Lung (tissue), 13 donors: Measurements from ENCODE around the gene KCTD17. TPM values are rescaled to one million over a fixed set of nuclear protein-coding genes. Genes with fewer than 3 reads are reported as not detected.

Source experiments
- ATAC-seq: fragments of 200-7000 bp; cut with Tn5 transposase; one replicate; pipeline ENCODE4 v1.9.1; 2020; ENCODE audit warnings: moderate number of reproducible peaks; ENCODE audit not compliant: insufficient read depth, low FRiP score
- DNase-seq, 3 donors: peaks; one replicate each; pipeline ENCODE4 v3.0.0-alpha.2; 2013 to 2017
- H3K27ac ChIP-seq, 2 donors: one replicate each; pipeline ENCODE4 v1.5.1; 2013; ENCODE audit warnings: mild to moderate bottlenecking in 2 of 2, moderate library complexity in 2 of 2, control low read depth in 1 of 2, inconsistent platforms in 1 of 2, low read depth in 1 of 2, low read length in 1 of 2
- H3K27me3 ChIP-seq, 3 donors: one replicate each; pipeline ENCODE4 v1.5.1; 2013; ENCODE audit warnings: low read length in 2 of 3; ENCODE audit not compliant: control insufficient read depth in 3 of 3, insufficient read depth in 3 of 3
- H3K36me3 ChIP-seq, 4 donors: one replicate each; pipeline ENCODE4 v1.5.1; 2013; ENCODE audit warnings: low read length in 4 of 4, mild to moderate bottlenecking in 1 of 4, moderate library complexity in 1 of 4; ENCODE audit not compliant: control insufficient read depth in 4 of 4, insufficient read depth in 4 of 4
- H3K4me1 ChIP-seq, 5 donors: one replicate each; pipeline ENCODE4 v1.5.1; 2013; ENCODE audit warnings: low read length in 5 of 5, mild to moderate bottlenecking in 2 of 5, moderate library complexity in 1 of 5; ENCODE audit not compliant: control insufficient read depth in 5 of 5, insufficient read depth in 5 of 5
- H3K4me3 ChIP-seq: one replicate; pipeline ENCODE4 v1.5.1; 2013; ENCODE audit warnings: mild to moderate bottlenecking, control low read depth, moderate library complexity
- H3K9ac ChIP-seq, 2 donors: one replicate each; pipeline ENCODE4 v1.5.1; 2013; ENCODE audit warnings: low read length in 2 of 2, control low read depth in 1 of 2; ENCODE audit not compliant: insufficient read depth in 1 of 2
- H3K9me3 ChIP-seq, 4 donors: one replicate each; pipeline ENCODE4 v1.5.1; 2013; ENCODE audit warnings: low read length in 3 of 4, mild to moderate bottlenecking in 1 of 4, moderate library complexity in 1 of 4; ENCODE audit not compliant: control insufficient read depth in 4 of 4, insufficient read depth in 3 of 4
- WGBS, 2 donors: extraction: QIAGEN DNeasy Blood & Tissue Kit; methylation state at CpG; one replicate each; pipeline ENCODE4 v1.1.7; 2013; 5-methylcytosine and 5-hydroxymethylcytosine counted together
- polyA plus RNA-seq, 2 donors: library from polyadenylated mRNA; stranded (reverse); fragments of 200-250 nt; gene quantifications; one replicate each; pipeline ENCODE4 v1.2.1, GENCODE V29; 2013
- small RNA-seq: library from RNA; depleted of rRNA; stranded (forward); fragments of <200 nt; gene quantifications from one replicate; pipeline ENCODE3, GENCODE V24; 2014; ENCODE audit warnings: low replicate concordance
- total RNA-seq, 2 donors: library from RNA; depleted of rRNA in 1 of 2; stranded (reverse); fragments of >200 nt in 1 of 2; gene quantifications; one replicate each; pipeline ENCODE4 v1.2.1, GENCODE V29; 2014 to 2021
- TF ChIP-seq, protein P1 (sequence below): IDR thresholded peaks from 2 replicates; pipeline ENCODE4 v1.5.1; 2012; ENCODE audit warnings: mild to moderate bottlenecking; ENCODE audit errors: control extremely low read depth, extremely low read depth
- donor health status: control.
- donor health status: control.
- donor health status: Bipolar disorder and iron deficiency.
- donor health status: healthy.
- donor health status: DM: yes; HTN: yes; CAD: no.

The KCTD17 gene
- total and polyA plus RNA-seq, 4 donors, result 9.7 to 26.0 (median 18.3) TPM

DNA sequence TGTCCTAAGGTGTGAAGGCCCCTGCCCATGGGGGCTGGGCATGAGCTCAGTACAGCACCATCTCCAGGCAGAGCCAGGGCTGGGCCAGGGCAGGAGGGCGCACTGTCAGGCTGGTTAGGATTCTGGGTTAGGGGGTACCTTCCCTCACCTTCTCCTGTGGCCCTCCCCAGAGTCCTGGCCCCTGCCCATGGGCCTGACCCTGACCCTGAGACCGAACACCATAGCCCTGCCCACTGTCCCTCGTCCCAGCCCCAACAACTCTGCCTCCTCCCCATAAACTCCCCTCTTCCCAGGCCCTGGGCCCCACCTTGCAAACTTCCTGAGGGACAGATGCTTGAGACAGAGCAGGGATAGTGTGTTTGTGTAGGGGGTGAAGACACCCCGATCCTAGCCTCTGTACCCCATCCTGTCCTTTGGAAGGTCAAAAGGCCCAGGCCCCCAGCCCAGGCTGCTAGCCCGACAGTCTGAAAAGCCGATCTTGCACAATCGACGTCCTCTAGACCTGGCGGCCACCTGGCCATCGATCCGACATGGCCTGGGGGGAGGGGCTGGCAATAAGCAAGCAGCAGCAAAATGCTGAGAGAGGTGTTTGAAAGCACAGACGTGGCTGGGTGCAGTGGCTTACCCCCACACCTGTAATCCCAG is 60.7 kb downstream of the KCTD17 start:
- Histone ChIP-seq H3K27ac (no peak overlapping the region), H3K4me1 (no peaks in the 10 kb centered on the region), H3K4me3 (no peak overlapping the region), H3K27me3 (peaks cover 0 to 2% (median 0%) of the 10 kb centered on the region in 3 donors), H3K9me3 (no peaks in the 10 kb centered on the region), H3K9ac (no peak overlapping the region), H3K36me3 (no peaks in the 10 kb centered on the region)
- ATAC-seq (no peak), DNase-seq (no peak)
- WGBS, 2 donors, result 73 to 84% methylated on average over 12 of the region's 12 CpGs
- TF ChIP-seq, protein P1, sequence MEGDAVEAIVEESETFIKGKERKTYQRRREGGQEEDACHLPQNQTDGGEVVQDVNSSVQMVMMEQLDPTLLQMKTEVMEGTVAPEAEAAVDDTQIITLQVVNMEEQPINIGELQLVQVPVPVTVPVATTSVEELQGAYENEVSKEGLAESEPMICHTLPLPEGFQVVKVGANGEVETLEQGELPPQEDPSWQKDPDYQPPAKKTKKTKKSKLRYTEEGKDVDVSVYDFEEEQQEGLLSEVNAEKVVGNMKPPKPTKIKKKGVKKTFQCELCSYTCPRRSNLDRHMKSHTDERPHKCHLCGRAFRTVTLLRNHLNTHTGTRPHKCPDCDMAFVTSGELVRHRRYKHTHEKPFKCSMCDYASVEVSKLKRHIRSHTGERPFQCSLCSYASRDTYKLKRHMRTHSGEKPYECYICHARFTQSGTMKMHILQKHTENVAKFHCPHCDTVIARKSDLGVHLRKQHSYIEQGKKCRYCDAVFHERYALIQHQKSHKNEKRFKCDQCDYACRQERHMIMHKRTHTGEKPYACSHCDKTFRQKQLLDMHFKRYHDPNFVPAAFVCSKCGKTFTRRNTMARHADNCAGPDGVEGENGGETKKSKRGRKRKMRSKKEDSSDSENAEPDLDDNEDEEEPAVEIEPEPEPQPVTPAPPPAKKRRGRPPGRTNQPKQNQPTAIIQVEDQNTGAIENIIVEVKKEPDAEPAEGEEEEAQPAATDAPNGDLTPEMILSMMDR, result no peak

Small RNAs within 50 kb of the gene (small RNA-seq; reads per million reads assigned to genes)
- not detected for gene RF00019

Other genes starting within 250 kb of the KCTD17 start
- 1 to 10 TPM in 1 of 2 donors, not detected in 1; 2.4 TPM for gene PVALB, start 234.7 kb upstream of the KCTD17 start, total RNA-seq
- gene PVALB, start 234.7 kb upstream of the KCTD17 start, polyA plus RNA-seq, result 1 to 10 TPM in 1 of 2 donors, under 1 TPM in 1; 0.73 to 3.0 TPM
- gene NCF4, start 190.7 kb upstream of the KCTD17 start, total RNA-seq, result 10 to 100 TPM; 14.1 to 41.5 TPM
- gene NCF4, start 190.7 kb upstream of the KCTD17 start, polyA plus RNA-seq, result 100 to 1,000 TPM in 1 of 2 donors, 10 to 100 TPM in 1; 38.5 to 113 TPM
- 10 to 100 TPM; 14.3 to 26.8 TPM for gene CSF2RB, start 138.1 kb upstream of the KCTD17 start, total RNA-seq
- gene CSF2RB, start 138.1 kb upstream of the KCTD17 start, polyA plus RNA-seq, result 10 to 100 TPM in 1 of 2 donors, 1 to 10 TPM in 1; 6.6 to 72.8 TPM
- gene TST, start 32.3 kb upstream of the KCTD17 start, total RNA-seq, result 10 to 100 TPM; 30.2 to 63.7 TPM
- gene TST, start 32.3 kb upstream of the KCTD17 start, polyA plus RNA-seq, result 100 to 1,000 TPM in 1 of 2 donors, 10 to 100 TPM in 1; 49.8 to 107 TPM
- gene MPST, start 32.0 kb upstream of the KCTD17 start, total RNA-seq, result 10 to 100 TPM; 59.2 to 72.6 TPM
- 100 to 1,000 TPM in 1 of 2 donors, 10 to 100 TPM in 1; 70.7 to 247 TPM for gene MPST, start 32.0 kb upstream of the KCTD17 start, polyA plus RNA-seq
- under 1 TPM; 0.09 to 0.57 TPM for gene TMPRSS6, start 58.0 kb downstream of the KCTD17 start, total RNA-seq
- 1 to 10 TPM in 1 of 2 donors, under 1 TPM in 1; 0.81 to 1.0 TPM for gene TMPRSS6, start 58.0 kb downstream of the KCTD17 start, polyA plus RNA-seq
- 1 to 10 TPM; 3.8 to 5.9 TPM for gene IL2RB, start 98.2 kb downstream of the KCTD17 start, total RNA-seq
- 1 to 10 TPM; 1.0 to 4.1 TPM for gene IL2RB, start 98.2 kb downstream of the KCTD17 start, polyA plus RNA-seq
- 10 to 100 TPM in 1 of 2 donors, 1 to 10 TPM in 1; 4.4 to 14.0 TPM for gene C1QTNF6, start 136.5 kb downstream of the KCTD17 start, total RNA-seq
- gene C1QTNF6, start 136.5 kb downstream of the KCTD17 start, polyA plus RNA-seq, result 1 to 10 TPM; 3.8 to 4.3 TPM
- under 1 TPM; 0.09 to 0.11 TPM for gene SSTR3, start 160.7 kb downstream of the KCTD17 start, total RNA-seq
- gene SSTR3, start 160.7 kb downstream of the KCTD17 start, polyA plus RNA-seq, result under 1 TPM; 0.04 to 0.87 TPM
- 10 to 100 TPM; 16.7 to 81.6 TPM for gene RAC2, start 192.5 kb downstream of the KCTD17 start, total RNA-seq
- gene RAC2, start 192.5 kb downstream of the KCTD17 start, polyA plus RNA-seq, result 100 to 1,000 TPM in 1 of 2 donors, 10 to 100 TPM in 1; 28.9 to 217 TPM
- 10 to 100 TPM; 25.9 to 44.0 TPM for gene CYTH4, start 230.8 kb downstream of the KCTD17 start, total RNA-seq
- 10 to 100 TPM; 10.5 to 84.2 TPM for gene CYTH4, start 230.8 kb downstream of the KCTD17 start, polyA plus RNA-seq